Cardiac fibroblast (primary cell): ENCODE measurements around the gene SMIM31.

Source experiments
- DNase-seq, 2 donors: peaks; one replicate each; pipeline versions ENCODE4 v3.0.0 to v3.0.0-alpha.2; 2010; ENCODE audit warnings: low read depth in 2 of 2
- H3K4me3 ChIP-seq, 2 donors: replicated peaks in 1 of 2; 1 replicate in 1 of 2; 2 replicates in 1 of 2; pipeline ENCODE4 v1.5.1; 2011; ENCODE audit warnings: low read depth in 2 of 2, low read length in 2 of 2, mild to moderate bottlenecking in 2 of 2, moderate library complexity in 1 of 2
- CTCF ChIP-seq: IDR thresholded peaks from one replicate; pipeline ENCODE4 v1.5.1; 2011; ENCODE audit warnings: low read depth, mild to moderate bottlenecking, low read length, inconsistent platforms

SMIM31 gene

GRCh38 chr4:164824581-164824980, 70.7 kb downstream of the SMIM31 start:
- H3K4me3 ChIP-seq, result no peak overlapping the region
- DNase-seq, result no peak
- no peak for TF ChIP-seq CTCF

GRCh38 chr4:164828955-164829354, 75.0 kb downstream of the SMIM31 start:
- H3K4me3 ChIP-seq, result no peak overlapping the region
- TF ChIP-seq CTCF, result no peak
- DNase-seq, result no peak

GRCh38 chr4:164846566-164846965, 92.6 kb downstream of the SMIM31 start:
- DNase-seq, result no peak
- no peak overlapping the region for H3K4me3 ChIP-seq
- TF ChIP-seq CTCF, result no peak

GRCh38 chr4:164847016-164847415, 93.1 kb downstream of the SMIM31 start:
- TF ChIP-seq CTCF, result no peak
- no peak overlapping the region for H3K4me3 ChIP-seq
- DNase-seq, result no peak

- H3K4me3 ChIP-seq, result no peak overlapping the region
- TF ChIP-seq CTCF, result no peak
- DNase-seq, result no peak
Observed at GRCh38 chr4:164847967-164848649, 94.2 kb downstream of the SMIM31 start.
